HEK293 (cell line): ENCODE results near the gene CLIP4.

Experiments
- CTCF ChIA-PET: fragments of 350-600 bp; formaldehyde crosslinking; extraction: SDS; loops from one replicate; lab custom pipeline; 2021; ENCODE audit warnings: antibody characterized with exemption; lab: Yijun Ruan, JAX
- POLR2A ChIA-PET: fragments of 300-600 bp; formaldehyde crosslinking; extraction: SDS; loops from one replicate; lab custom pipeline; 2020; ENCODE audit warnings: antibody characterized with exemption, inconsistent platforms; lab: Yijun Ruan, JAX
- H3K27ac ChIP-seq: fragments of 200-500 bp; sonication (Bioruptor generic); 2 replicates; pipeline ENCODE4 v1.5.1; 2014; ENCODE audit warnings: low read depth, low read length, control low read depth, inconsistent platforms; ENCODE audit errors: extremely low read depth
- H3K36me3 ChIP-seq, 2 experiments: fragments of 200-500 bp in 1 of 2; sonication (Bioruptor generic) in 1 of 2; 1 replicate in 1 of 2; 2 replicates in 1 of 2; pipeline ENCODE4 v1.5.1; 2014 to 2017; ENCODE audit warnings: inconsistent platforms in 2 of 2, low read length in 2 of 2; ENCODE audit not compliant: control insufficient read depth in 2 of 2, insufficient read depth in 1 of 2
- H3K4me1 ChIP-seq: fragments of 200-500 bp; sonication (Bioruptor generic); 2 replicates; pipeline ENCODE4 v1.5.1; 2014; ENCODE audit warnings: mild to moderate bottlenecking, low read length, inconsistent platforms; ENCODE audit not compliant: control insufficient read depth, insufficient read depth
- H3K4me3 ChIP-seq: 2 replicates; pipeline ENCODE4 v1.5.1; 2011; ENCODE audit warnings: low read depth, mild to moderate bottlenecking, control low read depth, low read length, moderate library complexity
- H3K9me3 ChIP-seq: fragments of 200-500 bp; sonication (Bioruptor generic); 2 replicates; pipeline ENCODE4 v1.5.1; 2014; ENCODE audit warnings: low read depth, low read length, inconsistent platforms; ENCODE audit not compliant: control insufficient read depth, insufficient read depth
- ZBTB17 ChIP-seq: fragments of 450-650 bp; formaldehyde crosslinking; IDR thresholded peaks from 2 replicates; pipeline ENCODE4 v1.5.1; 2016; ENCODE audit warnings: missing biosample characterization, missing genetic modification characterization
- ZNF114 ChIP-seq: fragments of 450-650 bp; formaldehyde crosslinking; IDR thresholded peaks from 2 replicates; pipeline ENCODE4 v1.5.0; 2017; ENCODE audit warnings: missing biosample characterization, missing genetic modification characterization
- ZNF174 ChIP-seq: fragments of 450-650 bp; formaldehyde crosslinking; IDR thresholded peaks from 2 replicates; pipeline ENCODE4 v1.5.0; 2017; ENCODE audit warnings: missing biosample characterization, mild to moderate bottlenecking, missing genetic modification characterization
- ZNF2 ChIP-seq: fragments of 450-650 bp; formaldehyde crosslinking; IDR thresholded peaks from 2 replicates; pipeline ENCODE4 v1.5.1; 2016; ENCODE audit warnings: missing biosample characterization, missing genetic modification characterization
- ZNF214 ChIP-seq: fragments of 450-650 bp; formaldehyde crosslinking; IDR thresholded peaks from 2 replicates; pipeline ENCODE4 v1.5.1; 2017; ENCODE audit warnings: missing biosample characterization, mild to moderate bottlenecking, missing genetic modification characterization, borderline replicate concordance
- ZNF221 ChIP-seq: fragments of 450-650 bp; formaldehyde crosslinking; IDR thresholded peaks from 2 replicates; pipeline ENCODE4 v1.5.1; 2017; ENCODE audit warnings: missing biosample characterization, missing genetic modification characterization, borderline replicate concordance
- ZNF311 ChIP-seq: fragments of 450-650 bp; formaldehyde crosslinking; IDR thresholded peaks from 2 replicates; pipeline ENCODE4 v1.5.1; 2017; ENCODE audit warnings: missing biosample characterization, missing genetic modification characterization, borderline replicate concordance
- ZNF391 ChIP-seq: fragments of 450-650 bp; formaldehyde crosslinking; IDR thresholded peaks from 2 replicates; pipeline ENCODE4 v1.5.1; 2016; ENCODE audit warnings: low read depth, missing biosample characterization, missing genetic modification characterization, borderline replicate concordance
- ZNF473 ChIP-seq: fragments of 450-650 bp; formaldehyde crosslinking; IDR thresholded peaks from 2 replicates; pipeline ENCODE4 v1.5.1; 2017; ENCODE audit warnings: missing biosample characterization, missing genetic modification characterization
- ZNF530 ChIP-seq: fragments of 450-650 bp; formaldehyde crosslinking; IDR thresholded peaks from 2 replicates; pipeline ENCODE4 v1.5.1; 2016; ENCODE audit warnings: low read depth, missing biosample characterization, missing genetic modification characterization
- ZNF600 ChIP-seq: fragments of 450-650 bp; formaldehyde crosslinking; IDR thresholded peaks from 2 replicates; pipeline ENCODE4 v1.5.1; 2016; ENCODE audit warnings: missing biosample characterization, missing genetic modification characterization
- ZNF621 ChIP-seq: fragments of 450-650 bp; formaldehyde crosslinking; IDR thresholded peaks from 2 replicates; pipeline ENCODE4 v1.5.1; 2017; ENCODE audit warnings: missing biosample characterization, missing genetic modification characterization
- ZNF747 ChIP-seq: fragments of 450-650 bp; formaldehyde crosslinking; IDR thresholded peaks from 2 replicates; pipeline ENCODE4 v1.5.1; 2016; ENCODE audit warnings: missing biosample characterization, missing genetic modification characterization
- ZNF785 ChIP-seq: fragments of 450-650 bp; formaldehyde crosslinking; IDR thresholded peaks from 2 replicates; pipeline ENCODE4 v1.5.1; 2016; ENCODE audit warnings: missing biosample characterization, missing genetic modification characterization
- ZXDB ChIP-seq: fragments of 450-650 bp; formaldehyde crosslinking; IDR thresholded peaks from 2 replicates; pipeline ENCODE4 v1.5.1; 2016; ENCODE audit warnings: missing biosample characterization, missing genetic modification characterization
- TF ChIP-seq, protein P1 (sequence below): fragments of 450-650 bp; formaldehyde crosslinking; conservative IDR thresholded peaks from 2 replicates; pipeline ENCODE4 v1.5.1; 2016; ENCODE audit warnings: low read depth, missing biosample characterization, missing genetic modification characterization
- TF ChIP-seq, protein P2 (sequence below): fragments of 450-650 bp; formaldehyde crosslinking; IDR thresholded peaks from 2 replicates; pipeline ENCODE4 v1.5.1; 2016; ENCODE audit warnings: missing biosample characterization, missing genetic modification characterization

The CLIP4 gene

DNA sequence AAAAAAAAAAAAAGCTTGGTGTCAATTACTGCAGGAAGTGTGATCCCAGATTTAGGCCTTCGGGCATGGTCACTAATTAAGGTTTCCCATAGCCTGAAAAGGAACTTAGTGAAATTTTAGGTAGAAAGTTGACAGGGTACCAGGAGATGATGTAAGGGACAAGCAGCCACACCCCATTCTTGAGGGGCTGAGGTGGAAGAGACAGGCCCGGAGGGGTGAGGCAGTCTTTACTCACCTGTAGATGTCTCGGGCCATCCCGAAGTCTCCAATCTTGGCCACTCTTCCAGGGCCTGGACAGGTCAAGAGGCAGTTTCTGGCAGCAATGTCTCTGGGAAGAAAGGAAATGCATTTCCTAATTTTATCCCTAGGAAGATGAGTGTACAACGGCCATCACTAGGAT lies 94.3 kb downstream of the CLIP4 start (continued):
- no peak for TF ChIP-seq ZNF747 (tag by site-specific recombination)

DNA sequence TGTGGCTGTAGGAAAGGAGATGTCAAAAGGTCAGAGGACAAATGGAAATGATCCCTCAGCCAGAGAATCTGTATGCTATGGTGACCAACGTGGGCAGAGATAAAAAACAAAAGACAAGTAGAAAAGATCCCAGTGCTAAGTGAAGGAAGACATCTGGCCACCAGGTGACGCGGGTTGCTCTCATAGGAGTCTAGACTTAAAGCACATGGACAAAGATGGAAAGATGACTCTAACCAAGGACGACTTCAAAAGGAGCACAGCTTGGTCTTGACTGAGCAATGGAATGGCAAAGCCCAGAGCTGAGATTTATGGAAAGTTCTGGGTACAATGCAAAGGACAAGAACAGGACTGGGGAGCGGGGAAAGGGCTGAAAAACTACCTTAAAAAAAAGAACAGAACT lies 96.8 kb downstream of the CLIP4 start:
- Histone ChIP-seq H3K4me3 (no peak overlapping the region), H3K4me1 (no peaks in the 10 kb centered on the region), H3K36me3 (no peaks in the 10 kb centered on the region), H3K9me3 (no peaks in the 10 kb centered on the region), H3K27ac (no peak overlapping the region)
- ChIA-PET CTCF (no interaction called here), POLR2A (interaction anchor here (0.6 kb wide), 1 partner anchor 178 kb away, joined by 3 read pairs; no protein-coding TSS in a partner anchor)
- no peak for TF ChIP-seq ZNF600 (tag by site-specific recombination)
- TF ChIP-seq ZNF114, result no peak
- TF ChIP-seq ZNF221, result no peak
- no peak for TF ChIP-seq ZBTB17 (tag by site-specific recombination)

DNA sequence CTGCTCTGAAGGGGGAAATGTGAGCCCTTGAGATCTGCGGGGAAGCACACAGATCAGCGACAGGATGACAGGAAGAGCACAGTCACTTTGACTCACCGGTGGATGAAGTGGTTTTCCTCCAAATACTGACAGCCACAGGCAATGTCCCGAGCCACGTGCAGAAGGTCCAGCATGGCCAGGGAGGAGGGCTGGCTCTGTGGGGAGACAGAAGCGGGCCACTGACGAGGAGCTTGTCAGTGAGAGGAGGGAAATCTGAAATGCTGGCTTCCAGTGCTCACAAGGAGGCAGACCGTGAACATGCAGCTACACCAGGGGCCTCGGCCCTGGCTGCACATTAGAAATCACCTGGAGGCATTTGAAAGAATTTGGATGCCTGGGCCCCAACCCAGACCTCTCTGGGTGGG lies 98.7 kb downstream of the CLIP4 start:
- CTCF ChIA-PET, result interaction anchor here (1.2 kb wide), 1 partner anchor 255 kb away, joined by 4 read pairs; no protein-coding TSS in a partner anchor
- Histone ChIP-seq H3K36me3 (no peaks in the 10 kb centered on the region), H3K4me3 (no peak overlapping the region), H3K9me3 (no peaks in the 10 kb centered on the region), H3K27ac (no peak overlapping the region), H3K4me1 (no peaks in the 10 kb centered on the region)
- POLR2A ChIA-PET, result no interaction called here
- no peak for TF ChIP-seq ZNF473 (tag by site-specific recombination)

DNA sequence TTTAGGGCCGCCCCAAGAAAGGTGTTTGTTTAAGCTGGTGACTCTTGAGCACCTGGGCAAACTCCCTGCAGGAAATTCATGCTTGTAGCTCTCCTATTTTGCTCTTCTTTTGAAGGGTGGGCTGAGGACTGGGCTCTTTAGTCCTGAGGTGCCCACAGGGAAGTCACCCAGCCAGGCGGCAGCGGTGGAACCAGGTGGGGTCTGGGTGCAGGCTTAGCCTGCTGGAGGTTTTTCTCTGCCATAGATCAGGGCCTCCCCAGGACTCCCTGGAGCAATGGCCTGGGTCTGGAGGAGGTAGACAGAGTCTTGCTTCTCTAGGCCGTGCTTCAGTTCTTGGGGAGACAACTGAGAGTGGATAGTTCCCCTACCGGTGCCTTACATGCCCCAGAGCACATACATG lies 99.9 kb downstream of the CLIP4 start:
- no peaks in the 10 kb centered on the region for H3K36me3 ChIP-seq
- no peak overlapping the region for H3K4me3 ChIP-seq
- POLR2A ChIA-PET, result no interaction called here
- H3K27ac ChIP-seq, result no peak overlapping the region
- H3K4me1 ChIP-seq, result no peaks in the 10 kb centered on the region
- no peaks in the 10 kb centered on the region for H3K9me3 ChIP-seq
- TF ChIP-seq ZNF174 (no peak), ZXDB (tag by site-specific recombination) (no peak), ZNF621 (no peak), ZNF2 (tag by site-specific recombination) (no peak), ZNF311 (tag by site-specific recombination) (no peak), ZNF785 (no peak), ZNF391 (no peak), ZNF530 (tag by site-specific recombination) (no peak), ZNF214 (tag by site-specific recombination) (no peak)
- TF ChIP-seq, protein P1, sequence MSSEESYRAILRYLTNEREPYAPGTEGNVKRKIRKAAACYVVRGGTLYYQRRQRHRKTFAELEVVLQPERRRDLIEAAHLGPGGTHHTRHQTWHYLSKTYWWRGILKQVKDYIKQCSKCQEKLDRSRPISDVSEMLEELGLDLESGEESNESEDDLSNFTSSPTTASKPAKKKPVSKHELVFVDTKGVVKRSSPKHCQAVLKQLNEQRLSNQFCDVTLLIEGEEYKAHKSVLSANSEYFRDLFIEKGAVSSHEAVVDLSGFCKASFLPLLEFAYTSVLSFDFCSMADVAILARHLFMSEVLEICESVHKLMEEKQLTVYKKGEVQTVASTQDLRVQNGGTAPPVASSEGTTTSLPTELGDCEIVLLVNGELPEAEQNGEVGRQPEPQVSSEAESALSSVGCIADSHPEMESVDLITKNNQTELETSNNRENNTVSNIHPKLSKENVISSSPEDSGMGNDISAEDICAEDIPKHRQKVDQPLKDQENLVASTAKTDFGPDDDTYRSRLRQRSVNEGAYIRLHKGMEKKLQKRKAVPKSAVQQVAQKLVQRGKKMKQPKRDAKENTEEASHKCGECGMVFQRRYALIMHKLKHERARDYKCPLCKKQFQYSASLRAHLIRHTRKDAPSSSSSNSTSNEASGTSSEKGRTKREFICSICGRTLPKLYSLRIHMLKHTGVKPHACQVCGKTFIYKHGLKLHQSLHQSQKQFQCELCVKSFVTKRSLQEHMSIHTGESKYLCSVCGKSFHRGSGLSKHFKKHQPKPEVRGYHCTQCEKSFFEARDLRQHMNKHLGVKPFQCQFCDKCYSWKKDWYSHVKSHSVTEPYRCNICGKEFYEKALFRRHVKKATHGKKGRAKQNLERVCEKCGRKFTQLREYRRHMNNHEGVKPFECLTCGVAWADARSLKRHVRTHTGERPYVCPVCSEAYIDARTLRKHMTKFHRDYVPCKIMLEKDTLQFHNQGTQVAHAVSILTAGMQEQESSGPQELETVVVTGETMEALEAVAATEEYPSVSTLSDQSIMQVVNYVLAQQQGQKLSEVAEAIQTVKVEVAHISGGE (tag by site-specific recombination), result no peak
- TF ChIP-seq, protein P2, sequence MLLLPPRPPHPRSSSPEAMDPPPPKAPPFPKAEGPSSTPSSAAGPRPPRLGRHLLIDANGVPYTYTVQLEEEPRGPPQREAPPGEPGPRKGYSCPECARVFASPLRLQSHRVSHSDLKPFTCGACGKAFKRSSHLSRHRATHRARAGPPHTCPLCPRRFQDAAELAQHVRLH (tag by site-specific recombination), result no peak
- CTCF ChIA-PET, result interaction anchor here (1.2 kb wide), 1 partner anchor 256 kb away, joined by 4 read pairs; no protein-coding TSS in a partner anchor
